HEK293 (cell line): ENCODE results near the gene SCAF1.

Experiments used
- MEIS1 ChIP-seq: sonication (generic); formaldehyde crosslinking; IDR thresholded peaks from 2 replicates; pipeline ENCODE4 v1.8.1; 2022; ENCODE audit warnings: missing genetic modification reagents, mild to moderate bottlenecking, borderline replicate concordance
- TCF7L2 ChIP-seq: IDR thresholded peaks from 2 replicates; pipeline ENCODE4 v1.6.1; 2011; ENCODE audit warnings: low read depth, mild to moderate bottlenecking, inconsistent platforms, low read length, moderate library complexity, borderline replicate concordance
- ZBTB7A ChIP-seq: fragments of 450-650 bp; formaldehyde crosslinking; IDR thresholded peaks from 2 replicates; pipeline ENCODE4 v1.5.1; 2016; ENCODE audit warnings: low read depth, missing biosample characterization, missing genetic modification characterization
- ZNF138 ChIP-seq: fragments of 450-650 bp; formaldehyde crosslinking; IDR thresholded peaks from 2 replicates; pipeline ENCODE4 v1.5.1; 2016; ENCODE audit warnings: missing biosample characterization, missing genetic modification characterization, borderline replicate concordance
- ZNF239 ChIP-seq: fragments of 450-650 bp; formaldehyde crosslinking; IDR thresholded peaks from 2 replicates; pipeline ENCODE4 v1.5.1; 2016; ENCODE audit warnings: missing biosample characterization, missing genetic modification characterization
- ZNF24 ChIP-seq: fragments of 450-650 bp; formaldehyde crosslinking; IDR thresholded peaks from 2 replicates; pipeline ENCODE4 v1.5.1; 2016; ENCODE audit warnings: missing biosample characterization, missing genetic modification characterization
- ZNF544 ChIP-seq: fragments of 450-650 bp; formaldehyde crosslinking; IDR thresholded peaks from 2 replicates; pipeline ENCODE4 v1.5.0; 2017; ENCODE audit warnings: missing biosample characterization, missing genetic modification characterization
- ZNF548 ChIP-seq: fragments of 450-650 bp; formaldehyde crosslinking; IDR thresholded peaks from 2 replicates; pipeline ENCODE4 v1.5.1; 2016; ENCODE audit warnings: missing biosample characterization, missing genetic modification characterization
- ZNF701 ChIP-seq: fragments of 450-650 bp; formaldehyde crosslinking; IDR thresholded peaks from 2 replicates; pipeline ENCODE4 v1.5.1; 2016; ENCODE audit warnings: missing biosample characterization, missing genetic modification characterization
- TF ChIP-seq, protein P1 (sequence below): fragments of 450-650 bp; IDR thresholded peaks from 2 replicates; pipeline ENCODE4 v1.5.1; 2018; ENCODE audit warnings: missing biosample characterization, missing genetic modification characterization
- TF ChIP-seq, protein P2 (sequence below): fragments of 450-650 bp; formaldehyde crosslinking; IDR thresholded peaks from 2 replicates; pipeline ENCODE4 v1.5.1; 2017; ENCODE audit warnings: missing biosample characterization, missing genetic modification characterization
- TF ChIP-seq, protein P3 (sequence below): fragments of 450-650 bp; formaldehyde crosslinking; IDR thresholded peaks from 2 replicates; pipeline ENCODE4 v1.5.1; 2016; ENCODE audit warnings: missing biosample characterization, missing genetic modification characterization
- TF ChIP-seq, protein P4 (sequence below): fragments of 450-650 bp; formaldehyde crosslinking; IDR thresholded peaks from 2 replicates; pipeline ENCODE4 v1.5.1; 2016; ENCODE audit warnings: missing biosample characterization, missing genetic modification characterization
- TF ChIP-seq, protein P5 (sequence below): fragments of 450-650 bp; formaldehyde crosslinking; IDR thresholded peaks from 2 replicates; pipeline ENCODE4 v1.5.1; 2016; ENCODE audit warnings: missing biosample characterization, missing genetic modification characterization

GRCh38 chr19:49640113-49640898, 1.7 kb upstream of the SCAF1 start, which contains the start of gene RRAS:
- TF ChIP-seq ZNF544 (tag by site-specific recombination): no peak
- TF ChIP-seq, protein P1, sequence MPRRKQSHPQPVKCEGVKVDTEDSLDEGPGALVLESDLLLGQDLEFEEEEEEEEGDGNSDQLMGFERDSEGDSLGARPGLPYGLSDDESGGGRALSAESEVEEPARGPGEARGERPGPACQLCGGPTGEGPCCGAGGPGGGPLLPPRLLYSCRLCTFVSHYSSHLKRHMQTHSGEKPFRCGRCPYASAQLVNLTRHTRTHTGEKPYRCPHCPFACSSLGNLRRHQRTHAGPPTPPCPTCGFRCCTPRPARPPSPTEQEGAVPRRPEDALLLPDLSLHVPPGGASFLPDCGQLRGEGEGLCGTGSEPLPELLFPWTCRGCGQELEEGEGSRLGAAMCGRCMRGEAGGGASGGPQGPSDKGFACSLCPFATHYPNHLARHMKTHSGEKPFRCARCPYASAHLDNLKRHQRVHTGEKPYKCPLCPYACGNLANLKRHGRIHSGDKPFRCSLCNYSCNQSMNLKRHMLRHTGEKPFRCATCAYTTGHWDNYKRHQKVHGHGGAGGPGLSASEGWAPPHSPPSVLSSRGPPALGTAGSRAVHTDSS (tag by site-specific recombination): no peak
- TF ChIP-seq, protein P2, sequence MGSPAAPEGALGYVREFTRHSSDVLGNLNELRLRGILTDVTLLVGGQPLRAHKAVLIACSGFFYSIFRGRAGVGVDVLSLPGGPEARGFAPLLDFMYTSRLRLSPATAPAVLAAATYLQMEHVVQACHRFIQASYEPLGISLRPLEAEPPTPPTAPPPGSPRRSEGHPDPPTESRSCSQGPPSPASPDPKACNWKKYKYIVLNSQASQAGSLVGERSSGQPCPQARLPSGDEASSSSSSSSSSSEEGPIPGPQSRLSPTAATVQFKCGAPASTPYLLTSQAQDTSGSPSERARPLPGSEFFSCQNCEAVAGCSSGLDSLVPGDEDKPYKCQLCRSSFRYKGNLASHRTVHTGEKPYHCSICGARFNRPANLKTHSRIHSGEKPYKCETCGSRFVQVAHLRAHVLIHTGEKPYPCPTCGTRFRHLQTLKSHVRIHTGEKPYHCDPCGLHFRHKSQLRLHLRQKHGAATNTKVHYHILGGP: no peak
- peak; percentile 76; the same call in 1 of the 2 replicates for TF ChIP-seq ZBTB7A (tag by site-specific recombination)
- TF ChIP-seq, protein P3, sequence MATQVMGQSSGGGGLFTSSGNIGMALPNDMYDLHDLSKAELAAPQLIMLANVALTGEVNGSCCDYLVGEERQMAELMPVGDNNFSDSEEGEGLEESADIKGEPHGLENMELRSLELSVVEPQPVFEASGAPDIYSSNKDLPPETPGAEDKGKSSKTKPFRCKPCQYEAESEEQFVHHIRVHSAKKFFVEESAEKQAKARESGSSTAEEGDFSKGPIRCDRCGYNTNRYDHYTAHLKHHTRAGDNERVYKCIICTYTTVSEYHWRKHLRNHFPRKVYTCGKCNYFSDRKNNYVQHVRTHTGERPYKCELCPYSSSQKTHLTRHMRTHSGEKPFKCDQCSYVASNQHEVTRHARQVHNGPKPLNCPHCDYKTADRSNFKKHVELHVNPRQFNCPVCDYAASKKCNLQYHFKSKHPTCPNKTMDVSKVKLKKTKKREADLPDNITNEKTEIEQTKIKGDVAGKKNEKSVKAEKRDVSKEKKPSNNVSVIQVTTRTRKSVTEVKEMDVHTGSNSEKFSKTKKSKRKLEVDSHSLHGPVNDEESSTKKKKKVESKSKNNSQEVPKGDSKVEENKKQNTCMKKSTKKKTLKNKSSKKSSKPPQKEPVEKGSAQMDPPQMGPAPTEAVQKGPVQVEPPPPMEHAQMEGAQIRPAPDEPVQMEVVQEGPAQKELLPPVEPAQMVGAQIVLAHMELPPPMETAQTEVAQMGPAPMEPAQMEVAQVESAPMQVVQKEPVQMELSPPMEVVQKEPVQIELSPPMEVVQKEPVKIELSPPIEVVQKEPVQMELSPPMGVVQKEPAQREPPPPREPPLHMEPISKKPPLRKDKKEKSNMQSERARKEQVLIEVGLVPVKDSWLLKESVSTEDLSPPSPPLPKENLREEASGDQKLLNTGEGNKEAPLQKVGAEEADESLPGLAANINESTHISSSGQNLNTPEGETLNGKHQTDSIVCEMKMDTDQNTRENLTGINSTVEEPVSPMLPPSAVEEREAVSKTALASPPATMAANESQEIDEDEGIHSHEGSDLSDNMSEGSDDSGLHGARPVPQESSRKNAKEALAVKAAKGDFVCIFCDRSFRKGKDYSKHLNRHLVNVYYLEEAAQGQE (tag by site-specific recombination): peak; percentile 16; the same call in 1 of the 2 replicates
- TF ChIP-seq, protein P4, sequence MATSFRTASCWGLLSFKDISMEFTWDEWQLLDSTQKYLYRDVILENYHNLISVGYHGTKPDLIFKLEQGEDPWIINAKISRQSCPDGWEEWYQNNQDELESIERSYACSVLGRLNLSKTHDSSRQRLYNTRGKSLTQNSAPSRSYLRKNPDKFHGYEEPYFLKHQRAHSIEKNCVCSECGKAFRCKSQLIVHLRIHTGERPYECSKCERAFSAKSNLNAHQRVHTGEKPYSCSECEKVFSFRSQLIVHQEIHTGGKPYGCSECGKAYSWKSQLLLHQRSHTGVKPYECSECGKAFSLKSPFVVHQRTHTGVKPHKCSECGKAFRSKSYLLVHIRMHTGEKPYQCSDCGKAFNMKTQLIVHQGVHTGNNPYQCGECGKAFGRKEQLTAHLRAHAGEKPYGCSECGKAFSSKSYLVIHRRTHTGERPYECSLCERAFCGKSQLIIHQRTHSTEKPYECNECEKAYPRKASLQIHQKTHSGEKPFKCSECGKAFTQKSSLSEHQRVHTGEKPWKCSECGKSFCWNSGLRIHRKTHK (tag by site-specific recombination): no peak
- no peak for TF ChIP-seq ZNF701 (tag by site-specific recombination)
- TF ChIP-seq, protein P5, sequence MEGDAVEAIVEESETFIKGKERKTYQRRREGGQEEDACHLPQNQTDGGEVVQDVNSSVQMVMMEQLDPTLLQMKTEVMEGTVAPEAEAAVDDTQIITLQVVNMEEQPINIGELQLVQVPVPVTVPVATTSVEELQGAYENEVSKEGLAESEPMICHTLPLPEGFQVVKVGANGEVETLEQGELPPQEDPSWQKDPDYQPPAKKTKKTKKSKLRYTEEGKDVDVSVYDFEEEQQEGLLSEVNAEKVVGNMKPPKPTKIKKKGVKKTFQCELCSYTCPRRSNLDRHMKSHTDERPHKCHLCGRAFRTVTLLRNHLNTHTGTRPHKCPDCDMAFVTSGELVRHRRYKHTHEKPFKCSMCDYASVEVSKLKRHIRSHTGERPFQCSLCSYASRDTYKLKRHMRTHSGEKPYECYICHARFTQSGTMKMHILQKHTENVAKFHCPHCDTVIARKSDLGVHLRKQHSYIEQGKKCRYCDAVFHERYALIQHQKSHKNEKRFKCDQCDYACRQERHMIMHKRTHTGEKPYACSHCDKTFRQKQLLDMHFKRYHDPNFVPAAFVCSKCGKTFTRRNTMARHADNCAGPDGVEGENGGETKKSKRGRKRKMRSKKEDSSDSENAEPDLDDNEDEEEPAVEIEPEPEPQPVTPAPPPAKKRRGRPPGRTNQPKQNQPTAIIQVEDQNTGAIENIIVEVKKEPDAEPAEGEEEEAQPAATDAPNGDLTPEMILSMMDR: no peak
- TF ChIP-seq ZNF239 (tag by site-specific recombination): no peak
- no peak for TF ChIP-seq MEIS1 (CRISPR knock-in tag)
- TF ChIP-seq ZNF138 (tag by site-specific recombination): no peak
- TF ChIP-seq TCF7L2: no peak
- TF ChIP-seq ZNF24 (tag by site-specific recombination): peak; percentile 93
- no peak for TF ChIP-seq ZNF548
